GM18508 (cell line): Measurements from ENCODE around the gene RELT.

Experiments used
- ATAC-seq: cut with Tn5 transposase; IDR thresholded peaks from one replicate; pipeline ENCODE4 v1.9.1; 2021; ENCODE audit warnings: moderate number of reproducible peaks; ENCODE audit not compliant: insufficient read depth, unreplicated experiment

RELT gene

GRCh38 chr11:73372375-73372993 is 3.7 kb upstream of the RELT start:
- no peak for ATAC-seq

GRCh38 chr11:73374151-73374550 is 2.0 kb upstream of the RELT start:
- ATAC-seq, result no peak

GRCh38 chr11:73375830-73376159 is 404 bp upstream of the RELT start:
- ATAC-seq, result no peak

- ATAC-seq, result no peak
Measured at GRCh38 chr11:73376803-73377629, 817 bp downstream of the RELT start.

DNA sequence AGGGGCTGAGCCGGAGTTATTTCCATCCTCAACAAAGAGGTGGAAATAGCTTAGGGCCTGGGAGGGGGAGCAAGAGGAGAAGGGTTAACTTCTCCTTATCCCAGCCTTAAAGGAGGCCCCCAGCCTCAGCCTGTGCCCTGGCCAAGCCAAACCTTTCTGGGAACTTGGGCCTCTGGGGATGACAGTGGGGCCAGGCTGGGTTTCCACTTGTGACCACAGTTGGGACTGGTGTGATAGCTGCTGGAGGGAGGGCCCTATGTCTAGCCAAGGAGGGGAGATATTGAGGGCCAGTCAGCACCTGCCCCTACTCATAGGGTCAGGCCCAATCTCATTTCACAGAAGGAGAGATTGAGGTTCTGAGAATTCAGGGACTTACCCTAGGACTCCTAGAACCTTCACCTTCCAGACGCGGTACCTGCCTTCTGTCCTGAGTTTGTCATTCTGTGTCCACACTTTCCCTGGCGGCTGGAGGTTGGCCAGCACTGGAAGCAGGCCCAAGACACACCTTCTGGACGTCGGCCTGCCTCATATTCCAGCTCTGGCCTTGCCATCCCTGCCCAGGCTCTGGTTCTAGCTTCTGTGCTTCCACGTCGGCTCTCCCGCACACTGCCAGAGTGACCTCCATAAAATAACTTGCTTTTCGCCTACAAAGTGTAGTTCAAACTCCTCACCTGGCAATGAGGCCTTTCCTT is 3.1 kb downstream of the RELT start:
- no peak for ATAC-seq

DNA sequence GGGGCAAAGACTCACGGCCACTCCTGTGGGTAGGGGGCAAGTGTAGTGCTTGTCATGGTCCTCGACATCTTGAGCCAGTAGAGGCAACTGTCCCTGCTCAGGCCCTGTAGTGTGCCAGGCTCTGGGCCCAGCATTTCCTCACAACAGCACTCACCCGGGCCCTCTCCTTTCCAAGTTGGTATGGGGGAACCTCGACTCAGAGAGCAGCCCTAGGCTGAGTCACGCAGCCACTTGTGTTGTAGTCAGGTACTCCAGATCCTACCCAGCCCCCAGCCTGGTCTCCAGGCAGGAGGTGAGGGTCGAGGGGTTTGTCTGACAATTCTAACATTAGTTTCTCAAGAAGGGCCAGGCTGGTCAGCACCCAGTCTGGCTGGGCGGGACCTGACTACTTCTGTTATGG is 4.1 kb downstream of the RELT start:
- ATAC-seq, result no peak

DNA sequence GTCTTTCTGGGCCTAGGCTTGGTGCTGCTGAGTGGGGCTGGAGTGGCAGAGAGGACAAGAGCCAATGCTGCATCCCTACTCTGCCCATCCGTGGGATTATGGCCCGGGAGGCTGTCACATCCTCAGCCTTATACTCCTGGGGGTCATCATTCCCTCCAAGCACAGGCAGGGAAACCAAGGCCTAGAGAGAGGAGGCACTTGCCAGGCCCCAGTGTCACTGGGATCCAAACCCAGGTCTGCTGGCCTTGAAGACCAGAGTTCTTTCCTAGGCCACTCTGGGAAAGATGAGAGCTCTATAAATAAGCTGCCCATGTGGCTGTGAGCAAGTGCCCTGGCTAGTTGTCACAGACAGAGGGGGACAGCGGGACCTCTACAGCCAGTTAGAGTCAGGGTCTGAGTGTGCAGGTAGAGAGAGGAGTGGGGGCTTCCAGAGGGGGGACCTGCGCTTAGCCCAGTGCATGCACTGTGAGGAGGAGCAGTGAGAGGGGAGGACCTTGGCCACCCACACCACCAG is 4.8 kb downstream of the RELT start:
- ATAC-seq, result no peak

GRCh38 chr11:73381589-73381988 is 5.4 kb downstream of the RELT start:
- no peak for ATAC-seq

DNA sequence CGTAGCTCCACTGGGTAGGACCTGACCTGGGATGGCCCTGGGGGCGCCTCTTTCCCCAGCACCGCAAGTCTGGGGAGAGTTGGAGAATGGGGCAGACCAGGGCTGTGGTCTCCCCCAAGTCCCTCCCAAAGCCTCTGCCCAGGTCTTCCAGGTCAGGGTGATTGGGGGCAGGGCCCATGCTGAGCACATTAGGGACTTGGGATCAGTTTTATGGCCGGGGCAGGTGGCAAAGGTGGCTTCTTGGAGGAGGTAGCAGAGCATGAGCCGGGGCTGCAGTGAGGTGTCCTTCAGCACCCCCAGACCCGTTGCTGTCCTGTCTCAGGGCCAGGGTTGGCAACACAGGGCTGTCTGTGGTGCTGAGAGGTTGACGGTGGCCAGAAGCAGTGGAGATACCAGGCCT is 6.0 kb downstream of the RELT start:
- no peak for ATAC-seq

- ATAC-seq, result no peak
Measured at GRCh38 chr11:73382747-73383146, 6.5 kb downstream of the RELT start.

DNA sequence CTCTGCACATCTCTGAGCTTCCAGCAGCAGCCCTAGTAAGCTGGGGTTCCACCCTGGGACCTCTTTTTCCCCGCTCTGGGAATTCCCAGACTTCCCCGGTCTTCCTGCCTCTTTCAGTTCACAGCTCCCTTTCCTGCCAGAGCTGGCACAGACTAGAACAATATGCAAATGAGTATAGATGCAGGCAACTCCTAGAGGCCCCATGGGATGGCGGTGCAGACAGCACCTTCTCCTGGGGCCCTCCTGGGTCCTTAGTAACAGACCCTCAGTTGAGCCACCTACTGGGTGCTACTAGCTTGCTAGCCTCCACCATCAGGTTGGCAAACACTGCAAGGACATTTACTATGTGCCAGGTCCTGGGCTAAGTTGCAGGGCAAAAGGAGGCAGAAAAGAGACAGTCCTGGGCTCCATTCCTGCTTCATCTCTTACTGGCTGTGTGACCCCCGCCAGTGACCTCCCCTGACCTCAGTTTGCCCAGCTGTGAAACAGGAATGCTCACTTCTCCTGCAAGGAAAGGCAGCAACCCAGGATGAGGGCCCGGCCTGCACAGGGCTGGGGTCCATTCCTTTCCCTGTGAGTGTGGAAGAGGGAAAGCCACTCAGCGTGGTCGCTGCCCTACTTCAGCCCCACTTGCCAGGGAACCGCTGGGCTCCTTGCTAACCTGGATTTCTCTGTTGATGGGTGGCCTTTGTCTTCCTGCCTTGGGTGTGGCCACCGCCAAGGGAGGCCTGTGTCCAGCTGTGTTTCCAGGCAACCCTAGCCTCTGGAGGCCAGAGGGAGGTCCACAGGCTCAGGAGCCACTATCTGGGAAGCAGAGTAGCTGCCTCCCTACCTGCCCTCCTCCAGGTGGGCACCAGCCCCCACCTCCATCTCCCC is 7.3 kb downstream of the RELT start:
- no peak for ATAC-seq

- no peak for ATAC-seq
Measured at GRCh38 chr11:73384125-73384441, 7.9 kb downstream of the RELT start.

- ATAC-seq, result no peak
Measured at GRCh38 chr11:73384531-73384871, 8.3 kb downstream of the RELT start.

- ATAC-seq, result no peak
Measured at GRCh38 chr11:73384872-73385689, 8.9 kb downstream of the RELT start.

- no peak for ATAC-seq
Measured at GRCh38 chr11:73386016-73386415, 9.8 kb downstream of the RELT start.

DNA sequence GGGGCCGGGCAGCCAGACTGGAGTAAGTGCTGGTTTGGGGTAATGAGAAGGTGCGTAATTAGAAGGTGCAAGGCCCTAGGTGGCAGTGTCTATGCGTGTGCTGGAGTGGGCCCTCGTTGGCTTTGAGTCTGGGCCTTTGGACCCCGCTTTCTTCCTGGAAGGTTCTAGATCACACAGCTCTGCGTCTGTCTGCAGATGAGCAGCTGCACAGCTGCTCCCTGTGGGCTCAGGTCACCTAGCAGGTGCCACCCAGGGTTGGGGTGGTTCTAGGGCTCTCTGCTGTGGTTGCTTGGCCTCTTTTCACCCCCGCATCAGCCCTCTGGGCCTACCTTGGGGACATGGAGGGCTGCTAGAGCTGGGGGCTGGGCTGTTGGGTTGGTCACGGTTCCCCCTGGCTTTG is 10.3 kb downstream of the RELT start:
- ATAC-seq, result no peak

DNA sequence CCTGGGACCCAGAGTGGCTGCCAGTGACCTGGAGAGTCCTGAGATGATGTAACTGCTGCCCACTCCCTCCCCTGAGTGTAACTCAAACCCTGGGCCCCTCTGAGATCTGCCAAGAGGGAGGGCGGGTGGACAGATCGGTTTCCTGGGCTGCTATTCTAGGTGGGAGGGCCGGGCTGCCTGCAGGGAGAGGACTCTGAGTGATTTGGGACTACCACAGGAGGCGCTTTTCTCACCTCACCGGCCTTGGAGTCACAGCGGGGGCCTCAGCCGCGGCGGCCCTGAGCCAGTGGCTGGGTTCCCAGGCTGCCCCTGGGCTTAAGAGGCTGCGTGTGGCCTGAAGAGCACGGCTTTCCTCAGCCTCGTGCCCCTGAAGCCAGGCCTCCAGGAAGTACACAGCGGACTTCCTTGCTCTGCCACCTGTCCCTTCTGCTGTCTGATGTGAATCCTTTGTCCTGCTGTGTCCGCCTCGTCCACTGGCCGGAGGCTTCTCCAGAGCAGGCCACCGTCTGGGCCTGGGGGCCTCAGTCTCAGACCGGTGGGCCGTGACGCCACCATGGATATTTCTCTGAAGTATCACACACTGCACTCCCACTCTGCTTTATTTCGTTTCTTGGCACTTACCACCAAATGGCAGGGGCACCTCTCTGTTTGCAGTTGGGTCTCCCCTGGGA is 11.5 kb downstream of the RELT start:
- ATAC-seq, result no peak

DNA sequence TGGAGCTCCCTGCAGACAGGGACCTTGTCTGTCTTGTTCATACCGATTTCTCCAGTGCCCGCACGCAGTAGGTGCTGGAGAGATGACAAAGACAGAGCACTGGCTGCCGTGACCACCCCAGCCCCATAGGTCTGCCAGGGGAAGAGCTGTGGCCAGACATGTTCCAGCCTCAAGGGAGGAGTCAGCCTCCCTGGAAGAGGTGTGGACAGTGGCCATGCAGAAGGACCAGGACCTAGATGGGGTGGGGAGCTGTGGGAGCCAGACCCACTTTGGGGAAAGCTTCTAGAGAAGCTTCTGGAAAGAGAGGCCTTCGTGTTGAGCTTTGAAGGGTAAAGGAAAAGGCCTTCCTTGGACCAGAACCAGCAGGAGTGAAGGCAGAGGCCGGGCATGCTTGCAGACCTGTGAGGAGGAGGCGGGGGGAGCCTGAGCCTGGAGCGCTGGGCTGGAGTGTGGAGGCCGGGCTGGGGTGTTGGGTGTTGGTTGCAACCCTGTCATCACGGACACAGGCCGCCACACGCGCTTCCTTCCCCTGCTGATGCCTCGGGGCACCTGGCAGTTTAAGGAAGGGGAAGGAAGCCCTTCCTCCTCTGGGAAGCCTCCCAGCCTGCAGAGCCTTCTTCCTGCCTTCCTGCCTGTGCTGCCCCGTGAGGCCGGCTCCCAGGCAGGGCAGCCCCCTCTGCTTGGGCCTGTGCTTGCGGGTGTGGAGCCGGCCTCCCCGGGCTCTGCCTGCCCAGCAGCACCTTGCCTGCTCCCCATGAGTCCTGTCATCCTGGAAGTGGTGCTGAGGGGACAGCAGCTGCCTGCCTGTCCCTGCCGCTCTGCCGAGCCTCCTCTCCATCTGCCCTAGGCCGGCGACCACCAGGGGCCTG is 12.3 kb downstream of the RELT start:
- ATAC-seq, result no peak
